Measurements from ENCODE around the gene PCA3.

Gene PCA3

DNA sequence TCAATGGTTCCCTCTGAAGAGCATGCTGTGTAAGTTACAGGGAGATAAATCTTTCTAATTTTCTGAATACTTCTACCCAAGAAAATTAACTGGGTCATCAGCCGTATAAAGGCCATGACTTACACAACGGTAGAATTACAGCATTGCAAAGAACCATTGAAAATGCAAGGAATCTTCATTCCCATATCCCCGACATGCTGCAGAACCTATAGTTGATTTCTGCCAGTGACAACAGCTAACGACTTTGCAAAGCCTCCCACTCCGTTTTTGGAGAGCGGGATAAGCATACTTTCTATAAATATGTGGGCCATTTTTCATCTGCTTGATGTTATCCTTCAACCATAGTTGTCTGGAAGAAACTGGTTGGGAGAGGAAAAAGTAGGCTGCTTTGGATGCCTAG is 56.2 kb downstream of the PCA3 start:
- H3K4me3 ChIP-seq (ENCODE audit: low read depth, low read length): no peak overlapping the region

DNA sequence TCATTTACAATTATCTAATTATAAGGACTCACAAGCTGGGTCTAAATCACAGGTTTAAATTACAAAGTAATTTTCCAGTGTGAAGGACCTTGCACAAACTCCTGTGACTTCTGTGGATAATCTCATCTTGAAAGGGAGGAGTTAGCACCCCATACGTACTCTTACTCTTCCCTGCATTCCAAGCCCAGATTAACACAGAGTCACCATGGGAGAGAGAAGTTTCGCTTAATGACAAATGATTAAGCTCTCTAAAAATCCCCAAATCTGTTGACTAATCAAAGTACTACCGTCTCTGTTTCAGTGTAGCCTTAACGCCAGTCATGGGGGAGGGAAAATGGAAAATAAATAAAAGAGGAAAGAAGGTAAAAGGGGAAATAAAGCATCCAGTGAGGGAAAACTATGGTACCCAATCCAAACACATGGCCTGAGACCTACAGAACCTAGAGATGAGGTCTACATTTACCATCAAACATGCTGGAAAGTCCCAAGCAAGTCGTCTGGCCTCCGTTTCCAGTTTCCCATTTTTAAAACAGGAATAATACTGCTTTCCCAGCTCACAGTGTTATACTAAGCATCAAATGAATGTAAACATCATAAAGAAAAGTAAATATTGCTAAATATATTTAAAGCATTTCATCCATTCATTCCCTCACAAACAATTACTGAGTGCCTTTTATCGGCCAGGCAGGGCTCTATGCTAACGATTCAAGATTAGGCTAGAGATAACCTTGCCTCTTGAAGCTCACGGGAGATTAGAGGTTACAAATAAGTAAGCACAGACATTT is 63.2 kb downstream of the PCA3 start:
- no peak overlapping the region for H3K4me3 ChIP-seq (ENCODE audit: low read depth, low read length)

DNA sequence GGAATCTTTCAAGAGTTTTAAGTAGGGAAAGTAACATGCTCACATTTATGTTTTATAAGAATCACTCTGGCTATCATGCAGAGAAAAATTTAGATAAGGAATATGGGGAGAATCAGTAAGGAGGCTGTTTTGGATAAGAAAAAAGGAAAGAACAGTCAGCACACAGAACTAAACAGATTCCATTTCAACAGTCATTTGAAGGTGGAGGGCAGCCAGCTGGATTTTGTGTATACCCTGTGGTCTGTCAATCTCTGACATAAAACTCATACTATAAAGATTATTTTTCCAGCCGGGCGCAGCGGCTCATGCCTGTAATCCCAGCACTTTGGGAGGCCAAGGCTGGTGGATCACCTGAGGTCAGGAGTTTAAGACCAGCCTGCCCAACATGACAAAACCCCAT is 64.2 kb downstream of the PCA3 start:
- H3K4me3 ChIP-seq (ENCODE audit: low read depth, low read length): no peak overlapping the region

DNA sequence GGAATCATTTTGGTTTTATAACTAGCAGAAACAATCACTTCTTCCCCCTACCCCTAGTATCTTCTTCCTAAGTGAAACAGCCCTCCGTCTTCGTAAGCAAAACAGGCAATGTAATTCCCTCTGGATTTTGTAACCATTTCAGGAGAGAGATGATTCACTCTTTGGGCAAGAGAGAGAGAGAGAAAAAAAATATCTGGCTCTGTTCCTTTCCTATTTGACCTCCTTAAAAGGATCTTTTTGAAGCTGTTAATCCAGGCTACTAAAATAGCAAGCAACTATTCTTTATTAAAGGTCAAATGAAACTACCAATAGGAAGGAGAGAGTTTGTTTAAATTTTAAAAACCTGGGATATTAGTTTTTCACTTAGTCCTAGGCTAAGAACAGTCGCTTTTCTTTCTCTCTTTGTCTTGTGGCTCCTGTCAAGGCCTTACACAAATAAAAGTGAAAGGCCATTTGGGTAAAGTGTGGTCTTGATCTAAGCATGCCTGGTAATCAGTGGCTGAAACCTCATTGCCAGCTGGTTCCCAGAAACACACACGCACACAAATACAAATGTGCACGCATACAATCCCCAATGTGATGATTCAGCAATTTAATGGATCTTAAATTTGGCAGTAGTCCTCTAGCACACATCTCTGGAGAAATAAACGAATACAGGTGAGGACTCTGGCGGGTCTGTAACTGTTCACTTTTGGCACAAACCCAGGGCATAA is 71.5 kb downstream of the PCA3 start:
- no peak overlapping the region for H3K4me3 ChIP-seq (ENCODE audit: low read depth, low read length)

All from iPS-11a (cell line).